Fibroblast of pulmonary artery (primary cell): ENCODE measurements around the gene ERBB4.

Experiments used
- DNase-seq: peaks from one replicate; pipeline ENCODE4 v3.0.0-alpha.2; 2010; ENCODE audit warnings: low read depth
- H3K4me3 ChIP-seq: replicated peaks from 2 replicates; pipeline ENCODE4 v1.5.1; 2011; ENCODE audit warnings: low read depth, mild to moderate bottlenecking, control low read depth, low read length, moderate library complexity
- TF ChIP-seq, protein P1 (sequence below): IDR thresholded peaks from 2 replicates; pipeline ENCODE4 v1.5.1; 2011; ENCODE audit warnings: mild to moderate bottlenecking, control low read depth, low read length, inconsistent platforms; ENCODE audit errors: missing control alignments

ERBB4 gene

GRCh38 chr2:211898702-211899101 is 639.9 kb downstream of the ERBB4 start:
- H3K4me3 ChIP-seq, result no peak overlapping the region
- TF ChIP-seq, protein P1, sequence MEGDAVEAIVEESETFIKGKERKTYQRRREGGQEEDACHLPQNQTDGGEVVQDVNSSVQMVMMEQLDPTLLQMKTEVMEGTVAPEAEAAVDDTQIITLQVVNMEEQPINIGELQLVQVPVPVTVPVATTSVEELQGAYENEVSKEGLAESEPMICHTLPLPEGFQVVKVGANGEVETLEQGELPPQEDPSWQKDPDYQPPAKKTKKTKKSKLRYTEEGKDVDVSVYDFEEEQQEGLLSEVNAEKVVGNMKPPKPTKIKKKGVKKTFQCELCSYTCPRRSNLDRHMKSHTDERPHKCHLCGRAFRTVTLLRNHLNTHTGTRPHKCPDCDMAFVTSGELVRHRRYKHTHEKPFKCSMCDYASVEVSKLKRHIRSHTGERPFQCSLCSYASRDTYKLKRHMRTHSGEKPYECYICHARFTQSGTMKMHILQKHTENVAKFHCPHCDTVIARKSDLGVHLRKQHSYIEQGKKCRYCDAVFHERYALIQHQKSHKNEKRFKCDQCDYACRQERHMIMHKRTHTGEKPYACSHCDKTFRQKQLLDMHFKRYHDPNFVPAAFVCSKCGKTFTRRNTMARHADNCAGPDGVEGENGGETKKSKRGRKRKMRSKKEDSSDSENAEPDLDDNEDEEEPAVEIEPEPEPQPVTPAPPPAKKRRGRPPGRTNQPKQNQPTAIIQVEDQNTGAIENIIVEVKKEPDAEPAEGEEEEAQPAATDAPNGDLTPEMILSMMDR, result no peak
- no peak for DNase-seq

DNA sequence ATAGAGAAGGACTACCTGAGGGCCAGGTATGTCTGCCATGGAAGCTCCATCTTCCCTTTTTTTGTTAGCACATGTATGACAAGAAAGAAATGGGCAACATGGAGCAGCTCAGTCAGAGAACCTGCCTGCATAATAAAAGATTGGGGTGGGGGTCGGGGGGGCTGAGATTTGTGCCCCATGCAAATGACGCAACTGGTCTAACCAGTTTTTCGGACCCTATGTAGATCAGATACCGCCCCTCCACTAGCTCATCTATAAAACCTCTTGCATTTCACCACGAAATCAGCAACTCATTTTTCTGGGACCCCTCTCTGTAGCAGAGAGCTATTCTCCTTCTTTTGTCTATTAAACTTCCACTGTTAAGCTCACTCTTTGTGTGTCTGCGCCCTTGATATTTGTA is 657.2 kb downstream of the ERBB4 start:
- no peak overlapping the region for H3K4me3 ChIP-seq
- TF ChIP-seq, protein P1, result no peak
- no peak for DNase-seq

DNA sequence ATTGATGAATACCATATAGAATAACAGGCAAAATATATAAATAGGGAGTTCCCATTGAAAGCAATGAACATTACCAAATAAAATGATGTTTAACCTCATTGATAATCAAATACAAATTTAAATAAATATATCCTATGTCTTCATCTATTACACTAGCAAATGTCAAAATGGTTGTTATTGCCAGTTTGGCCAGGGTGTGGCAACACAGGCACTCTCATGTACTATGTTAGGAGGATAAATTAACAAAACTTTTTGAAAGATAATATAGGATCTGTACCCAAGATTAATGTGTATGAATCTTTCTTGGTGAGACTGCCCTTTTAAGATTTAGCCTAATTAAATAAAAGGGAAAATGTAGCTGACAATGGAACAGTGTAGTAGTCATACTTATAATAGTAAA is 659.3 kb downstream of the ERBB4 start:
- DNase-seq, result peak; percentile 11
- no peak overlapping the region for H3K4me3 ChIP-seq

GRCh38 chr2:211877061-211877460 is 661.5 kb downstream of the ERBB4 start:
- DNase-seq, result no peak
- TF ChIP-seq, protein P1, result no peak
- no peak overlapping the region for H3K4me3 ChIP-seq

More for the DNA sequence above, 659.3 kb downstream of the ERBB4 start:
- TF ChIP-seq, protein P1, result peak; percentile 17

- DNase-seq, result no peak
Observed at GRCh38 chr2:211875488-211875887, 663.1 kb downstream of the ERBB4 start.

DNA sequence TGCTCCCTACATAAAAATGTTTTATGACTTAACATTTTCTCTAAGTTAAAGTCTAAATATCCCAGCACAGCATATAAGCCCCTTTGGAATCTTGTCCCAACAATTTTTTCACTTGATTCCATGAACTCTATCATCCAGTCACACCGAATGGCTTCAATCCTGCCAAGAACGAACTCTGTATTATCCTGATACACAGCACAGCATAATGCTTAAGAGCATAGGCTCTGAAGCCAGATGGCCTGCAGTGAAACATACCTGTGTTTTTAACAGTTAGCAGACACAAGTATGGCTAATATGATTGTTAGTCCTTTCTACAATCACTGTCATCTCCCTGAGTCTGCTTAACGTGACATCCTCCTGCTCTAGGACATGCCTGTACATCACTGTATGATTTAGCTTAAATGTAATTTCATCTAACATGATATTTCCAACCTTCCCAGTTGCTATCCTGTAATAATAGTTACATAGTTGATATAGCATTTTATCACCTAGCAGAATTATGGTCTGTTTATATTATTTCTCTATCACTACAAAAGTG is 669.5 kb downstream of the ERBB4 start:
- TF ChIP-seq, protein P1, result no peak
- H3K4me3 ChIP-seq, result no peak overlapping the region
- DNase-seq, result no peak

More at GRCh38 chr2:211875488-211875887, 663.1 kb downstream of the ERBB4 start:
- TF ChIP-seq, protein P1, result no peak
- H3K4me3 ChIP-seq, result no peak overlapping the region

DNA sequence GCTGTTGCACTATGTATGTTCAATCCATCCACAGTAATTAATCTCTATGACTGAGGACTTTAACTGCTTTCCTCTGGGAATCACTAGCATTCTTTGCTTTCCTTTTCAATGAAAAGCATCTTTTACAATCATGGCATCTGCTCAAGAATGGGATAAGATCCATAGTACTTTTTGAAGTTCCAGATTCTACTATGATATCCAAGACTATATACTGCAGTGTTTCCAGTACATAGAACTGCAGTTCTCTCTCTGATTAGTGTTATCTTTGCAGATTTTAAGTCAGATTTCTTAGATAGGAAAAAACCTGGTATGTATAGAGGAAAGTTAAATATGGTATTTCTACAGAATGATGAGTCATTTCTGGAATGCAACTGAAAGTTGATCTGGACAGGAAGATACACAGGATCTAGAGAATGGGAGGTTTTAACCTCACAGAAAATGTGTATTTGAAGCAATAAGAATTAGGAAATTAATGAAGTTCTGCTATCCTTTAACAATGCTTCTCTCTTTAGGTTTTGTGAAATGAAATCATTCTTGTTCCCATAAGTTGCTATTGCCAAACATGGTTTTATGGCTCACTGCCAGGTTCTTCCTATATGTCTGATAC is 670.7 kb downstream of the ERBB4 start:
- peak; percentile 43 for DNase-seq

More for the DNA sequence above, 670.7 kb downstream of the ERBB4 start:
- TF ChIP-seq, protein P1, result no peak
- H3K4me3 ChIP-seq, result no peak overlapping the region
